WERI-Rb-1 (cell line): ENCODE results near the gene TEAD3.

Experiments used
- DNase-seq: peaks from one replicate; pipeline ENCODE4 v3.0.0-alpha.2; 2020
- H3K27ac ChIP-seq: fragments of 250-450 bp; sonication (Bioruptor Pico); 2 replicates; pipeline ENCODE4 v1.5.1; 2020; ENCODE audit warnings: mild to moderate bottlenecking, moderate library complexity
- H3K27me3 ChIP-seq: fragments of 250-450 bp; sonication (Bioruptor Pico); 2 replicates; pipeline ENCODE4 v1.5.1; 2021; ENCODE audit warnings: mild to moderate bottlenecking, low read depth, moderate library complexity; ENCODE audit not compliant: insufficient read depth, severe bottlenecking
- H3K36me3 ChIP-seq: fragments of 250-450 bp; sonication (Bioruptor Pico); 2 replicates; pipeline ENCODE4 v1.5.1; 2020; ENCODE audit warnings: mild to moderate bottlenecking, moderate library complexity
- H3K4me3 ChIP-seq: 2 replicates; pipeline ENCODE4 v1.5.1; 2011; ENCODE audit warnings: low read depth, mild to moderate bottlenecking, control low read depth, low read length
- H3K9me3 ChIP-seq: fragments of 250-450 bp; sonication (Bioruptor Pico); 2 replicates; pipeline ENCODE4 v1.5.1; 2021; ENCODE audit warnings: mild to moderate bottlenecking, moderate library complexity; ENCODE audit not compliant: severe bottlenecking
- TF ChIP-seq, protein P1 (sequence below): IDR thresholded peaks from 2 replicates; pipeline ENCODE4 v1.5.1; 2011; ENCODE audit warnings: low read depth, mild to moderate bottlenecking, control low read depth, inconsistent platforms, low read length

Gene TEAD3

GRCh38 chr6:35478259-35478658, 18.6 kb downstream of the TEAD3 start:
- Histone ChIP-seq H3K27me3 (no peaks in the 10 kb centered on the region), H3K36me3 (peaks cover 76% of the 10 kb centered on the region), H3K4me3 (no peak overlapping the region), H3K9me3 (no peaks in the 10 kb centered on the region), H3K27ac (no peak overlapping the region)
- peak; percentile 11 for DNase-seq
- TF ChIP-seq, protein P1, sequence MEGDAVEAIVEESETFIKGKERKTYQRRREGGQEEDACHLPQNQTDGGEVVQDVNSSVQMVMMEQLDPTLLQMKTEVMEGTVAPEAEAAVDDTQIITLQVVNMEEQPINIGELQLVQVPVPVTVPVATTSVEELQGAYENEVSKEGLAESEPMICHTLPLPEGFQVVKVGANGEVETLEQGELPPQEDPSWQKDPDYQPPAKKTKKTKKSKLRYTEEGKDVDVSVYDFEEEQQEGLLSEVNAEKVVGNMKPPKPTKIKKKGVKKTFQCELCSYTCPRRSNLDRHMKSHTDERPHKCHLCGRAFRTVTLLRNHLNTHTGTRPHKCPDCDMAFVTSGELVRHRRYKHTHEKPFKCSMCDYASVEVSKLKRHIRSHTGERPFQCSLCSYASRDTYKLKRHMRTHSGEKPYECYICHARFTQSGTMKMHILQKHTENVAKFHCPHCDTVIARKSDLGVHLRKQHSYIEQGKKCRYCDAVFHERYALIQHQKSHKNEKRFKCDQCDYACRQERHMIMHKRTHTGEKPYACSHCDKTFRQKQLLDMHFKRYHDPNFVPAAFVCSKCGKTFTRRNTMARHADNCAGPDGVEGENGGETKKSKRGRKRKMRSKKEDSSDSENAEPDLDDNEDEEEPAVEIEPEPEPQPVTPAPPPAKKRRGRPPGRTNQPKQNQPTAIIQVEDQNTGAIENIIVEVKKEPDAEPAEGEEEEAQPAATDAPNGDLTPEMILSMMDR, result no peak

DNA sequence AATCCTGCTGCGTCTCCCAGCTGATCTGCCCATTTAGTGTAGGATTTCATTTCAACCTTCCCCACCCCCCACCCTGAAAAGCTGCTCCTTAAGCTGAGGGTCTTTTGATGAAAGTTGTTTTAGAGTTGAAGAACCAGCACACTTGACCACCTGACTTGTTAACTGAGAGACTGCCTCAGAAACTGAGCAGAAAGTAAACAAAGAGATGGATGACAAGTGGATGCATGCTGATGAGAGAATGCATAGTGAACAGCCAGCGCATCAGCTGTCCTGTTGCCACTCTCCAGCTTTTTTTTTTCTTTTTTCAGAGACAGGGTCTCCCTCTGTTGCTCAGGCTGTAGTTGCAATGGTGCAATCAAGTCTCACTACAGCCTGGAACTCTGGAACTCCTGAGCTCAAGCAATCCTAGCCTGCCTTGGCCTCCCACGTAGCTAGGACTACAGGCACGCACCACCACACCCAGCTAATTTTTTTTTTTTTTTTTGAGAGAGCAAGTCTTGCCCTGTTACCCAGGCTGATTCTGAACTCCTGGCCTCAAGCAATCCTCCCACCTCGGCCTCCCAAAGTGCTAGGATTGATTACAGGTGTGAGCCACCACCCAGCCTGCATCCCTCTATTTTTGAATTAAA, 19.2 kb downstream of the TEAD3 start:
- DNase-seq, result no peak
- Histone ChIP-seq H3K9me3 (no peaks in the 10 kb centered on the region), H3K36me3 (peaks cover 76% of the 10 kb centered on the region), H3K27ac (no peak overlapping the region), H3K27me3 (no peaks in the 10 kb centered on the region), H3K4me3 (no peak overlapping the region)
- TF ChIP-seq, protein P1, result no peak

GRCh38 chr6:35477028-35477427, 19.9 kb downstream of the TEAD3 start:
- Histone ChIP-seq H3K4me3 (no peak overlapping the region), H3K36me3 (peaks cover 76% of the 10 kb centered on the region), H3K9me3 (no peaks in the 10 kb centered on the region), H3K27me3 (no peaks in the 10 kb centered on the region), H3K27ac (no peak overlapping the region)
- TF ChIP-seq, protein P1, result no peak
- DNase-seq, result peak; percentile 11

GRCh38 chr6:35476004-35476403, 20.9 kb downstream of the TEAD3 start:
- TF ChIP-seq, protein P1, result no peak
- Histone ChIP-seq H3K4me3 (no peak overlapping the region), H3K36me3 (peaks cover 81% of the 10 kb centered on the region), H3K27me3 (no peaks in the 10 kb centered on the region), H3K27ac (no peak overlapping the region), H3K9me3 (no peaks in the 10 kb centered on the region)
- peak; percentile 37 for DNase-seq

DNA sequence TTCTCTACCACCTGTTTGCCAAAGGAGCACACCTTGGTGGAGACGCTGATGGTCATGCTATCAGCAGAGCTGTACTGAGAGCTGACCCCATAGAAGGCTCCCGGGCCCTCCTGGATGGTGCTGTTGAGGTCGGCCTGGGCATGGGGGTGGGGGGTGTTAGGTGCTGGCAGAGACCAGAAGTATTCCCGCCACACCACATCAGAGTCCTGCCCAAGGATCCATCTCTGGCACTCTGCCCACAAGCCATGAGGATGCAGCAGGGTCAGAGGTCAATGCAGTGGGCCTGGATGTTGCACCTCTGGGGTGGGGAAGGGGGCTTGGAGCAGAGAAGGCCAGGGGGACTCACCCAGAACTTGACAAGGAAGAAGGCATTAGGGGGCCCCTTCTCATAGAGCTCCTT, 21.3 kb downstream of the TEAD3 start:
- TF ChIP-seq, protein P1, result no peak
- Histone ChIP-seq H3K36me3 (peaks cover 86% of the 10 kb centered on the region), H3K27me3 (no peaks in the 10 kb centered on the region), H3K4me3 (no peak overlapping the region), H3K9me3 (no peaks in the 10 kb centered on the region), H3K27ac (no peak overlapping the region)
- no peak for DNase-seq
